ENCODE measurements around the gene DGCR8. TPM values are rescaled to one million over a fixed set of nuclear protein-coding genes. Genes with fewer than 3 reads are reported as not detected.

DGCR8 gene
- total RNA-seq, 1 donor from 2014 or later, result 36.6 TPM

DNA sequence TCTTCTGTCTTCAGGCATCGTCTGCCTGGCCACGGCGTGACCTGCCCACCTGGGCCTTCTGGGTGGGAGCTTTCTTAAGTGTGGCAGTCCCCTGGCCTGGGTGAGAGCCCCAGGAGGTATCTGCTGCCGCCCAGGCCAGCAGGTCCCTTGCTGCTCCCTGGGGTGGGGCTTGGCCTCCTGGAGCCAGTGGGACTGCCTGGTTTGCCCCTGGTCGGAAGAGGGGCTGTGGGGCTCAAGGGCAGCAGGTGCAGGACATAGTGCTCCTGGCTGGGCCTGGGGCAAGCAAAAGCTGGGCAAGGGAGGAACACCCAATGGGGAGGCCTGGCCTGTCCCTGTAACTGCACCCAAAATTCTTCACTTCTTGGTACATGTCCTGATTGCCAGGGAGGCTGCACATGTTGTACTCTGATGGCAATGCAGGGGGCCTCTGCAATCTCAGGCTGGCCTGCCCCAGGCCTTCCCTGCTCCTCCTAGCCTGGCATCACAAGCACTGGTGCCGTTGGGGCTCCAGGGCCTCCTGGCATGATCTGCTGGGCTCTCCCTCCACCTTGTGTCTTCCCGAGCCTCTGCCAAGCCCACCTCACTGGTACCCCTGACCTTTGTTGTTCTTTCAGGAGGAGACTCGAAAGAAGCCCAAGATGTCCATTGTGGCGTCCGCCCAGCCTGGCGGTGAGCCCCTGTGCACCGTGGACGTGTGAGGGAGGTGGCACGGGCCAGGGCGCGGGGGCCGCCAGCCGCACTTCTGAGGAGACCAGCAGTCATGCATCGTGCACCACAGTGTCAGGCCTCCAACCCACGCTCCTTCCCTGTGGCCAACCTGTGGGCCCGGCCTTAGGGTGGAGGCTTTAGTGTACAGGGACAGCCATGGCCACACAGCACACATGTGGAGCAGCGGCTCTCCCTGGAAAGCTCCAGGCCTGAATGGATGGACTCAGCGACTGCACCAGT, 29.6 kb downstream of the DGCR8 start:
- no peak for DNase-seq (ENCODE audit: low read depth)

DNA sequence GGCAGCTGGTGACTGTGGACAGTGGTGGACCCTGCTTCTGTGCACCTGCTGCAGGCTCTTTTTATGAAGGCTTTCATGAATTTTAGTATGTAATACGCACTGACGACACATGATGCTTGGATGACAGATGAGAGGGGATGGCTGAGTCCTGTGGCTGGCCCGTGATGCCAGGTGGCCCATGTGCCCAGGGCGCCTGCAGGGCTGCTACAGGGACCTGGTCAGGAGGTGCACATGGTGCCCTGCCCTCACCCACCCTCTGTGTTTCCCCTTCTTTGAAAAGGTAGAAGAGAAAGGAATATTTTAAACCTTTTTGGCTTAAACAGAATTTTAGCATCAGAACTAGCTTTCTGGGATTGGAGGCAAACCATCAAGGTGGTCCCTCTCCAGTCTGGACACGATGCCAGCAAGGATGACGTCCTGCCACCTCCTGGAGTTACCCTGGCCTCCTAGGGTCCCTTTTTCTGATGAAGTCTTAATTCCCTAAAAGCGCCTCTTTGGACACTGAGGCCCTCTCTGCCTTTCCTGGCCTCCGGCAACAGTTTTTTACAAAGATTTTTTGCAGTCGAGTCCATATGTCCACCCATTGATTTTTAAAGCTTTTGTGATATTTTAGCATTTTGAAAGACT, 30.4 kb downstream of the DGCR8 start:
- no peak for DNase-seq (ENCODE audit: low read depth)

DNA sequence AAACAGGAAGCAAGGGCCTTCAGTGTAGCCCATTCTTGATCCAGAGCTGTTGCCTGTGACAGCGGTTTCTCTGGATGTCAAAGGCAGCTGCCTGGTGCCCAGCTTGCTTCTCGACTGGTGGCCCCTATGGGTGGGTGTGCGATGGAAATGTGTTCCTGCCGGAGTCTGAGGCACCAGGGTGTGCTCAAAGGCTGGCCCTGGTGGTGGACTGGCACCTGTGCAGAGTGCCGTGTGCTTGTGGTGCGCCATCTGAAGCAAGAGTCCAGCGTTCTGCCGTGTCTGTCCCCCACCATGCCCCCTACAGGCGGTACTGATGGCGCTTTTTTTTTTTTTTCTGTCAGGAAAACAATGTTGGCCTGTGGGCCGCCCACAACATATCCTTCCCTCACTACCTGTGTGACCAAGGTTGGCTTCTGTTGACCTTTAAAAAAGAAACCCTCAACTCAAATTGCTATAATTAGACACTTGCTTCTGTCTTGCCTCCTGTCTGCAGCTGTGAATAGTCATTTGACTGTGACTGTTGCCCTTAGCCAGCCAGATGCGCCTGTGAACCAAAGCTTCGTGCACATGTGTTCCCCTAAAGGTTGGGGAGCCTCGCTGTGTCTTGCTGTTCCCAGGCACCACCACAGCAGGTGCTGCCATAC, 31.1 kb downstream of the DGCR8 start:
- DNase-seq (ENCODE audit: low read depth), result peak; percentile 2

DNA sequence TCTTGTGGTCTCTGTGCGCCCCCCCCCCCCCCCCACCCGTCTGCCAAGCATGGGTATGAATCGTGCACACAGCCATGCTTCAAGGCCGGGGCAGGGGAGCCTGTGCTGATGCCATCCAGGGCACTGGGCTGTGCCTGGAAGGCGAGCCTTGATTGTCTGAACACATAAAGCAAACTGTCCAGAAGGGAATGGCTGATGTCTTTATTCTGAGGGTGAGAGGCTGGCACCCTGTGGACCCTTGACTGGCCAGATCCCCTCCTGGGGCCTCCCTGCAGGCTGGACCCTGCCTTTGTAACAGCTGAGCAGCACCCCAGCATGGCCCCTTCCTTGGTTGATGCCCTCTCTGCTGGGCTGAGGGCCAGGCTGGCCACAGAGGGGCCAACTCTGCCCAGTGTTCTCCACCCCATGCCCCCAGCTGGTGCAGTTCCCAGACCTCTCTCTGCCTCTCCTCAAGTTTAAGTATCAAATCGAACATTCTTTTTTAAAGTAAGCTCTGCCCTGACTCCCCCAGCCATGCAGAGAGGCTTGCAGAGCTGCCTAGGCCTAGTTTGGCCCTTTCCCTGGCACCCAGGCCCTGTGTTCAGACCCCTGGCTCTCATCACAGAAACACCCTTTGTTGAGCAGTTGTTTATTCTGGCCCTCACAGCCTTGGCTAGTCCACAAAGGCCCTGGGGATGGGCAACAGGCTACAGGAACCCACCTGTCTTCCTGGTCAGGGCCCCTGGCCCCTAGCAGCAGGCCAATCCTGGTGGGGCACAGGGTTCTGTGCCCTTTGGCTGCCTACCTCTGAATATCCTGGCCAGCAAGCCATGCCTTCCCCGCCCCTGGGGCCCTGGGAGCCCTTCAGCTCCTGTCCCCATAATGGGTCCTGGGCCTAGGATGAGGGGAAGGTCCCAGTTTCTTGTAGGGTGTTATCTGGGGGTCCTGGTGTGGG, 31.9 kb downstream of the DGCR8 start:
- DNase-seq (ENCODE audit: low read depth), result no peak

DNA sequence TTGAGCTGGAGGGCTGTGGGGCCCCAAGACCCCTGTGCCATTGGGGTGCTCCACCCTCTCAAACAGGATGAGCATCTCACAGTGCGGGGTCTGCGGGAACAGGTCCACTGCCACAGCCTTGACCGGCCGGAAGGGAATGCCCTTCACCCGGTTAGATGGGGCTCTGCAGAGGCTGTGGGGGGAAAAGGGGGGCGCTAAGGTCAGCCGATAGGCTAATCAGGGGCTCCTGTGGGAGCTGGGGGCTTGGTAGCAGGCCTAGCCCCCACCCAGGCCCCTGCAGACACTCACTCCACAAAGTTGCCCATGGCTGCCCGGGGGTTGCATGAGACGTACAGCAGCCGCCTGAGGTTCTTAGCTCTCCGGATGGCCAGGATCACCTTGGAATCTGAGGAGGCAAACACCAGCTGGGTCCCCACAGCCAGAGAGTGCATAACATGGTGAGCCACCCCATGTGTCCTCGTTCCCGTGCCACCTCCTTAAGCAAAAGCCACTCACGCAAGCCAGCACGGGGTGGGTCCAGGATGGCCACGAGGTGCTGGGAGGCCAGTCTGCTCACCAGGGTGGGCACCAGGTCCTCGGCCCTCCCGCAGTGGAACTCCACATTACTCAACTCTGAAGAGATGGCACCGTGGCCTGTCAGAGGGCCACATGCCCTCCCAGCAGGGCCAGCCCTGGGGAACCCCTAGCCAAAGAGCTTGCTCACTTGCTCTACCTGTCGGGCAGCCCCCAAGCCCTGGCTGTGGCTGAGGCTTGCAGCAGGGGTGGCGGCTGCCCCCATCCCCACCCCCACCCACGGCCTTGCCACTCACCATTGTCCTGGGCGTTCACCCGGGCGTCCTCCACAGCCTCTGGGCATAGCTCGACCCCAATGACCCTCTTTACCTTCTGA, 32.8 kb downstream of the DGCR8 start:
- DNase-seq (ENCODE audit: low read depth), result no peak

DNA sequence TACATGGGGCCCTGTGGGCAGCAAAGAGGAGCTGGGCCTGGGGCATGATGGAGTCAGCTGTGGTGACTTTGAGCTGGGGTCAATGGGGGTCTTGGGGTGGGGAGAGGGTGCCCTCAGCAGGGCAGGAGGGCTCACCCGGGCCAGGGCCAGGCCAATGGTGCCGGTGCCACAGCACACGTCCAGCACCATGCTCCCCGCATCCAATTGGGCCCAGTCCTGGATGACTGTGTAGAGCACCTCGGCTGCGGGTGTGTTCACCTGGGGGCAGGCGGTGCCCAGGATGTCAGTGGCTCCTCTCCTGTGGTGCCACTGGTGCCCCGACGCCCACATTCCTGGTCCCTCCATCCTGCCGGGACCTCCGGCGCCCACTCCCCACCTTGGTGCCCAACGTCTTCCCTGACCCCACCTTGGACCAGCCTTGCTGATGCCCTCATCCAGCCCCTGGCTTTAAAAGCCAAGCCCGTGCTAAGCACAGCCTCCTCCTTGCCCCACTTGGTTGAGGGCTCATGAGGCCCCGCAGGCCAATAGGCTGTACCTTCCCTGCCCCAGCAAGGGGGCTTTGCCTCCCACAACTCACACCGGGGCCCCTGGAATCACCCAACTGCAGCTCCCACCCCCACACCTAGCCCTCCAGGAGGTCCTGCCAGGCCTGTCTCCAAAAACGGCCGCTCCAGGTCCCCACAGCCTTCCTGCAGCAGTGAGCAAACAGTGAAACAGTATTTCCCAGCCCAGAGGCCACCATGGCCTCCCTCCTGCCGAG, 33.7 kb downstream of the DGCR8 start:
- DNase-seq (ENCODE audit: low read depth), result no peak

DNA sequence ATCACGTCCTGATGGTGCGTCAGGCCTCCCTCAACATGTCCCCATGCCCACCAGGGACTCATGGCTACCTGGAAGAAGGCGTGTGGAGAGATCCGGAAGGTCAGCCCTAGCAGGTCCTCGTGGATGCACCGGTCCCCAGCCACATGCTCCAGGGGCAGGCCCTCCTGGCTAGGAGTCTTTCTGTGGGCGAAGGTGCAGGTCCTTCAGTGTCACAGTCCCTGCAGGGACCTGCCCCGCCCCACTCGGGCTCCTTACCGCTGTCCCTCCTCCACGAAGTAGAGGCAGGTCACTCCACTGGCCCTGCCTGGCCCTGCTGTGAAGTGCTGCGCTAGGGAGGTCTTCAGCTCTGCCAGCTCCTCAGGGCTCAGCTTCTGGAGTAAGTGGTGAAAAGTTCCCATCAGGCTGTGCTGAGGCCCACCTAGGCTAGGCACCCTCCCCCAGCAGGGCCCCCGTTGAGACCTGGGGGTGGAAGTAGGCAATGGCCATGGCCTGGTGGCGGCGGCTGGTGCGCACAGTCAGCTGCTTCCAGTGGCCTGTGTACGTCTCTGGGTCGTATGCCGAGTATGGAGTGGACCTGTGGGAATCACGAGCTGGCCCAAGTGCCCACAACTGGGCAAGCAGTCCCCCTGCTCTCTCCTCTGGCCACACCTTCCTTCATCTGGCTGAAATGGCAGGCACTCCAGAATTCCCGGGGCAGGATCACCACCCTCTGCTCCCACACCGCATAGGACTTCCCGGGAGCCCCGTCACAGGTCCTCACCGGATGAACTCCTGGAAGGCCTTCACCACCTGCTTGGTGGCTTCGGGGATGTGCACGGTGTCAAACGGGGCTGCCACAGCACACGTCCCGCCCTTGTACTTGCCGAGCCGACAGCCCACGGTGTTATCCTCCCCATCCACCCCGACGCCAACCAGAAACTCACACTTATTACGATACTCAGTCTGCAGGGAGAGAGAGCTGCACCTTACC, 34.8 kb downstream of the DGCR8 start:
- DNase-seq (ENCODE audit: low read depth), result no peak

DNA sequence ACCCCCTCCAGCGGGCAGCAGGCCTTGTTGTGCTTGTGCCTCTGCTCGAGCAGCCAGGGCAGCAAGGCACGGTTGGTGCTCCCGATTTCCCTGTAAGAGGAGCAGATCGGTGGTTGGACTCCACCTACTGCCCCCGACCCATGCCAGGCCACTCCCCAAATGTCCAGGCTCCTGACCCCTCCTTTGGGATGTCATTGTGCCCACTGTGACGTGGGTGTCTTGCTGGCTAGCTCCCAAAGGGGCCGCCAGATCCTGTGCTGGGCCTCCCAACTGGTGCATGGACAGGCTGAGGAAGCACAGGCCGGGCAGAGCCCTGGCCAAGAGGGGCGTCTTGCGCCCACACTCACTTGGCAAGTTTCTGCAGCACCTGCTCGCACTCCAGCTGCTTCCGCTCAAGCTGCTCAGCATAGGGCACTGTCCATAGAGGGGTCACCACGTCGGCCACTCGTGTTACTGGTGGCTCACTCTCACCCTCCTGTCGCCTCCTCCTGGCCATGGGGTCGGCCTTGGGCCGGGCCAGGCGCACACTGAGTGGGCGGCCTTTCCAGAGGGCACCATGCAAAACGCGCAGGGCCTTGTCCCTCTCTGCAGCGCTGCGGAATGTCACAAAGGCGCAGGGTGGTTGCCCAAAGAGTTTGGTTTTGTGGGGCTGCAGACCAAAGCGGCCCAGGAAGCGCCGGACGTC, 35.8 kb downstream of the DGCR8 start, which contains the start of gene RANBP1:
Gene RANBP1, plus strand, starts transcription at position 414 of the 685 bp plus-strand sequence. Its CDS starts 81 bp downstream, at position 495.
- no peak for DNase-seq (ENCODE audit: low read depth)

DNA sequence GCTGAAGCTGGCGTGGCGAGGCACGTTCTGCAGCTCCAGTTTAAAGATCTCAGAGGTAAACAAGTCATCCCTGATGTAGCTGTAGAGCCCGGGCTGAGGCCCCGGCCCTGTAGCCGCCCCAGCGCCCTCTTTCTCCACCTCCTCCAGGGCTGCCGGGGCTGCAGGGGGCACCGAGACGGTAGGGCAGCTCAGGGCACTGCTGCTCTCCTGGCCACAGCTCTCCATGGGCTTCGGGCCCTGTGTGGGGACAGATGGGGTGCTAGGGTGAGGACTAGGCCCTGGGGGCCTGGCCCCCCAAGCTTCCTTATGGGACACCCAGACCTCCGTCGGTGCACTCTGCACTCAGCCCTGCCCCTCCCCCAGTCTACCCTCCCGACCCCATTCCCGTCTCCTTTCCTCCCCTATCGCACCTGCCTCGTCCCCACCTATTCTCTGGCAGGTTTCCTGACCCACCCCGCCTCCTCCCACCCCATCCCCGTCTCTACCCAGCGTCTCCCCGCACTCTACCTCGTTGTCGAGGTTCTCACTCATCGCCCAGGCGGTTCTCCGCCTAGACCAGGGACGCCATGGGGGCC, 36.4 kb downstream of the DGCR8 start:
- DNase-seq (ENCODE audit: low read depth), result no peak

DNA sequence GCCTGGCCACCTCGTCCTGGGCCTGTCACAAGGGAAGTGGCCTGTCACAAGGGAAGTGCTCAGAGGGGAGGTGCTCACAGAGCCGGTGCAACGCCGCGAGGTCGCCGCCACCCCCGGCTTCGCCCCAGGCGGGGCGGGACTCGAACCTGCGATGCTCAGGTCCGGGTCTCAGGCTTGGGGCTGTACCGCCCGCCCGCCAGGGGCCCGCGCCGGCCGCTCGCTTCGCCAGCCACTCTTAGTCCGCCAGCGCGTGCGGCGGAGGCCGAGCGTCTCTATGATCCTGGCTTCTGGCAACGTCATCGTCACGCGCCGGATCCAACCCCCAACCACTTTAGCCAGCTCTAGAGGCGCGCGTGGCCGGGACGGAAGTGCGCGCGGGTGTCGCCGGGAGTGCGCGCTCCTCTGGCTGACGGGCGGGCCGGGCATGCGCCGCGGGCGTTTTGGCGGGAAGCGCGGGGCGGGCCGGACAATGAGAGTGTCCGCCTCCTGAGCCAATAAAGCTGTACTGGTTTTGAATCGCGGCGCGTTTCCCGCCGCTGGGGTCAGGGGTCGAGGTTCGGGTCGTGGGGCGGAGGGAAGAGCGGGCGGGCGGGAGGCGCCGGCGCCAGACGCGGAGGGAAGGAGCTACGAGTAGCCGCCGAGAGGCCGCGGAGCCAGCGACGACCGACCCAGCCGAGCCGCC, 37.1 kb downstream of the DGCR8 start, which contains the start of gene TRMT2A:
Gene TRMT2A, minus strand, starts transcription at position 276 of the 682 bp plus-strand sequence. CDS start 320 bp downstream, outside the sequence.
- DNase-seq (ENCODE audit: low read depth), result peak; percentile 87

DNA sequence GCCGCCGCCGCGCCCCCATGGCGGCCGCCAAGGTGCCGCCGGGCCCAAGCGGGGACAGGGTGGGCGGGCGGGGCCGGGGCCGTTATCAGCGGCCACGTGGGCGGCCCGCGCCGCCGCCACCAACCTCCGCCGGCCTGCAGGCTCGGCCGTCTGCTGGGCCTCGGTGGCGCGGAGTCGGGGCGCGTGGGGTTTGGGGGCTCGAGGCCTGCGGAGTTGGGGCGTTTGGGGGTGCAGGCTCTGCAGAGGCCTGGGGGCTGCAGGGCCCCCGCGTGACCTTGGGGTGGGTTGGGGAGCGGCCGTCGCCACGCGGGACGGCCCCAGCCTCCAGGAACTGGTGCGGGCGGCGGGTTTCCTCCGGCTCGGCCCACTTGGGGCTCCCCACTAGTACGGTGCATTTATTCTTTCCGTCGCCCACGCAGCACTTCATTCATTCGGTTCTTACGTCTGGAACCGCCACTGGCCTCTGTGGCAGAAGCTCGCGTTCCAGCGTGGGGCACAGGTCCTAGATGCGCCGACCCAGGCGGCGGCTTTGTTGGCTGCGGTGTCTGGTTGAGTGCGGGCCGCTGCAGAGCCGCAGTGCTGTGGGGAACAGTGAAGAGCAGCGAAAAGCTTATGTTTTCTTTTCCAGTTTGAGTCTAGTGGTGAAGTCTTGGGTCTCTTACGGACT, 37.7 kb downstream of the DGCR8 start:
- no peak for DNase-seq (ENCODE audit: low read depth)

DNA sequence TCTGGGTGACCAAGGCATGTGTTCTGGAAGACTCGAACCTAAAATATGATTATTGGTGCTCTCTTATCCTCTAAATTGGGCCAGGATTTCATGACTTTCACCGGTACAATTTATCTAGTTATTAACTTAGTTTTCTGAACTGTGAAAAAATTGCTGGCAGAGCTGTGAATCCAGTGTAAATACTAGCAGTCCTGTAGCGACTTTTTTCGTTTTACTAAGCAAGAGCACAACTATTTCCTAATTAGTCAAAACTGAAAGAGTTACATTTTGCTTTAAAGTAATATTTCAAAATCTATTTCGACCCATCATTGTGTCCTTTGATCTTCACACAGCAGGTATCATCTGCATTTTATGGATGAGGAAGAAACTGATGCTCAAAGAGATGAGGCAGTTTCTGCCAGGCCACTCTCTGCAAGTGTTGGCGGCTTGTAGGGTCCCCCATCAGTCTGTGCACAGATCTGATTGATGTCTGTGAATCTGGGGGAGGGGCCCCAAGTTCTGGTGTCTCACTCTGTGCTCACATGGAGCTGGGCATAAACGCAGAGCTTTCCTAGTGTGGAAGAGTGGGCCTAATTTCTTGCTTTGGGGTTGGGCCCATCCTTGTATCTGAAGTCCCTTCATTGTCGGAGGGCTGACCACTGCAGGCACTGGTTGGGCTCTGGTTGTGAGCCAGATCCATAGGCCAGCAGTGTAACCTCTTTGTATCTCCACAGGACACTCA, 38.4 kb downstream of the DGCR8 start:
- no peak for DNase-seq (ENCODE audit: low read depth)

DNA sequence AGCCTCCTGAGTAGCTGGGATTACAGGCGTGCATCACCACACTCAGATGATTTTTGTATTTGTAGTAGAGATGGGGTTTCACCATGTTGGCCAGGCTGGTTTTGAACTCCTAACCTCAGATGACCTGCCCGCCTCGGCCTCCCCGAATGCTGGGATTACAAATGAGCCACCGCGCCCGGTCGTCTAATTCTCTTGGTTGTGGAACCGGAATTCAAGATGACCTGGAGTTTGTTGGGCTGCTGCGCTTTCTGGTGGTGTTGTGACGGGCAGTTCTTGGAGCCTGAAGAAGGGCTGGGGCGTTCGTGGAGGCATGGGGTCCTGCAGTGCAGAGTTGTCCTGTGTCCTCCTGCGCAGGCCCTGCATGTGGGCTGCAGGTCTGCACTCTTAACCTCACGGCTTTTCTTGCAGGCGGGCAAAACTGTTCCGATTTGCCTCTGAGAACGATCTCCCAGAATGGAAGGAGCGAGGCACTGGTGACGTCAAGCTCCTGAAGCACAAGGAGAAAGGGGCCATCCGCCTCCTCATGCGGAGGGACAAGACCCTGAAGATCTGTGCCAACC, 41.9 kb downstream of the DGCR8 start:
- DNase-seq (ENCODE audit: low read depth), result no peak

DNA sequence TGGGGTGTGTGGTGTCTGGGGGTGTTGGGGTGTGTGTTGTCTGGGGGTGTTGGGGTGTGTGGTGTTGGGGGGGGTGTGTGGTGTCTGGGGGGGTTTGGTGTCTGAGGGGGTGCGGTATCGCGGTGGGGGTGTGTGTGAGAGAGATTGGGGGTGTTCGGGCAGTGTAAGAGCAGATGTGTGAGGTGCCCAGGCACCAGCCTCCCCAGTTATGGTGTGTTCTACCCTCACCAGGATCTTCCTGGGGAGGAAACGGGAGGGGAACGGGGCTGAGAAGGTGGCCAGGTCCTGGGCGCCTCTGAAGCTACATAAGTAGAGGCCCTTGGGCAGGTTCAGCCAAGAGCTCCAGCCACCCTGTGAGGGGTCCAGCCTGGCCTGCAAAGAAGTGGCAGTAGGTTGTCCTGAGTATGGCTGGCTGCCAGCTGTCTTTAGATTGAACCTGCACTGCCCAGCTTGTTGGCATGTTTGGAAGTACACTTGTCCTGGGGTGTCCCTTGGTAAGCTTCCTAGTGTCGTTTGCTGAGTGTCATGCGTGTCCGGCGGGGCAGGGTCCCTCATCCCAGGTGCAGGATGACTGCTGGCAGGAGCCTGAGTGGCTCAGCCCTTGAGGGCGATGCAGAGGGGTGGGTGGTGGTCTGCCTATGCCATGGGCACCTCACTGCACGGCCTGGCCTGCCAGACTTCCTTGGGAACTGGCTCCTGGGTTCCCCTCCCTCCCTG, 43.5 kb downstream of the DGCR8 start:
- DNase-seq (ENCODE audit: low read depth), result no peak
